ENCODE measurements around the gene C2CD4A.
A peak's percentile ranks its signal among the peaks of the same experiment; 100 is the strongest.

The C2CD4A gene

DNA sequence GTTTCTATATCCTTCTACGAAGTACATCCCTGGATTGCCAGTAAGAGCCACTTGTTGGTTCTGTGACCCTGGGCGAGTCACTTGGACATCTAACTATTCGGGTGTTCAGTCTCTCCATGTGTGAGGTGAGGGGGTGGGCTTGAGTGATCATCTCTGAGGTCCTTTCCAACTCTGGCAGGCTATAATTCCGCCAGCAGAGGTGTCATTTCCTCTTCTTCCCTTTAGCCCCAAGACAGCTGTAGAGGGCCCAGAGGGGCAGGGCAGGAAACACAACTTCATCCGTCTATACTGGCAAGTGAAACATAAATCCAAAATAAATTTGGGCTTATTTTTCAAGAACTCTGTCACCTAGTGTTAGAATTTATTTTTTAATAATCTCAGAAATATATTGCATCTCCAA is 38.1 kb downstream of the C2CD4A start:
- TF ChIP-seq, protein P1, sequence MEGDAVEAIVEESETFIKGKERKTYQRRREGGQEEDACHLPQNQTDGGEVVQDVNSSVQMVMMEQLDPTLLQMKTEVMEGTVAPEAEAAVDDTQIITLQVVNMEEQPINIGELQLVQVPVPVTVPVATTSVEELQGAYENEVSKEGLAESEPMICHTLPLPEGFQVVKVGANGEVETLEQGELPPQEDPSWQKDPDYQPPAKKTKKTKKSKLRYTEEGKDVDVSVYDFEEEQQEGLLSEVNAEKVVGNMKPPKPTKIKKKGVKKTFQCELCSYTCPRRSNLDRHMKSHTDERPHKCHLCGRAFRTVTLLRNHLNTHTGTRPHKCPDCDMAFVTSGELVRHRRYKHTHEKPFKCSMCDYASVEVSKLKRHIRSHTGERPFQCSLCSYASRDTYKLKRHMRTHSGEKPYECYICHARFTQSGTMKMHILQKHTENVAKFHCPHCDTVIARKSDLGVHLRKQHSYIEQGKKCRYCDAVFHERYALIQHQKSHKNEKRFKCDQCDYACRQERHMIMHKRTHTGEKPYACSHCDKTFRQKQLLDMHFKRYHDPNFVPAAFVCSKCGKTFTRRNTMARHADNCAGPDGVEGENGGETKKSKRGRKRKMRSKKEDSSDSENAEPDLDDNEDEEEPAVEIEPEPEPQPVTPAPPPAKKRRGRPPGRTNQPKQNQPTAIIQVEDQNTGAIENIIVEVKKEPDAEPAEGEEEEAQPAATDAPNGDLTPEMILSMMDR (IDR thresholded peaks at IDR 0.05; ENCODE audit: low read length), result no peak
- TF ChIP-seq EZH2phosphoT487 (IDR thresholded peaks at IDR 0.05; ENCODE audit: low read length), result no peak
- TF ChIP-seq EZH2 (optimal IDR thresholded peaks at IDR 0.05; ENCODE audit: low read depth, low read length), result no peak
- Histone ChIP-seq H3K27me3 (replicated peaks; ENCODE audit: insufficient read depth, low read length) (no peaks in the 10 kb centered on the region), H3K9ac (ENCODE audit: low read length) (no peak overlapping the region), H3K4me2 (ENCODE audit: low read depth, low read length) (peak overlapping the region; percentile 43; the same call in 1 of the 2 replicates), H3K4me1 (ENCODE audit: low read length) (peaks cover 10% of the 10 kb centered on the region; the same call in 1 of the 2 replicates), H4K20me1 (ENCODE audit: insufficient read depth, low read length) (no peaks in the 10 kb centered on the region), H3K9me2 (replicated peaks; ENCODE audit: insufficient read depth, low read length) (no peaks in the 10 kb centered on the region), H3K36me3 (replicated peaks; ENCODE audit: insufficient read depth, low read length) (no peaks in the 10 kb centered on the region), H3K27ac (ENCODE audit: low read length) (peak overlapping the region; percentile 28; the same call in 1 of the 2 replicates), H3K9me3 (replicated peaks; ENCODE audit: insufficient read depth, low read length) (no peaks in the 10 kb centered on the region), H3K79me2 (ENCODE audit: low read length) (no peaks in the 10 kb centered on the region), H3F3A (ENCODE audit: insufficient read depth, low read length) (no peaks in the 10 kb centered on the region; the same call in 1 of the 2 replicates), H2AFZ (ENCODE audit: low read length) (peak overlapping the region; percentile 44), H3K4me3 (ENCODE audit: low read length) (no peak overlapping the region)
- peak; percentile 19 for DNase-seq

DNA sequence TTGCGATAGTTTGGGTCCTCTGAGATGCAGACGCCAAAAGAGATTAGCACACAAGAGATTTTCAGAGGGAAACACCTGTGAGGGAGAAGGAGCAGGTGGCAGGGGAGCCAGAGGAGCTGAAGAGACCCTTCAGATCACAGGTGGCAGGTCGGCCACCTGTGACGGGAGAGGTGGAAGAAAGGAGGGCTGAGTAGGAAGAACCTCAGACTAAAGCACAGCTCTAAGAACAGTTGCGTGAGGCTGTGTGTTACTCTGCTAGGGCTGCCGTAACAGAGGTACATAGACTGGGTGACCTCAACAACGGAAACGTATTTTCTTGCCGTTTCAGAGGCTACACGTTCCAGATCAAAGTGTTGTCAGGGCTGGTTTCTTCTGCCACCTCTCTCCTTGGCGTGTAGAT is 38.5 kb downstream of the C2CD4A start:
- H3F3A ChIP-seq (ENCODE audit: insufficient read depth, low read length), result no peaks in the 10 kb centered on the region; the same call in 1 of the 2 replicates
- peaks cover 10% of the 10 kb centered on the region; the same call in 1 of the 2 replicates for H3K4me1 ChIP-seq (ENCODE audit: low read length)
- H3K27me3 ChIP-seq (replicated peaks; ENCODE audit: insufficient read depth, low read length), result no peaks in the 10 kb centered on the region
- no peaks in the 10 kb centered on the region for H3K79me2 ChIP-seq (ENCODE audit: low read length)
- TF ChIP-seq EZH2 (optimal IDR thresholded peaks at IDR 0.05; ENCODE audit: low read depth, low read length) (no peak), EZH2phosphoT487 (IDR thresholded peaks at IDR 0.05; ENCODE audit: low read length) (no peak)
- TF ChIP-seq, protein P1 (IDR thresholded peaks at IDR 0.05; ENCODE audit: low read length), result no peak
- no peaks in the 10 kb centered on the region for H3K36me3 ChIP-seq (replicated peaks; ENCODE audit: insufficient read depth, low read length)
- H3K9me3 ChIP-seq (replicated peaks; ENCODE audit: insufficient read depth, low read length), result no peaks in the 10 kb centered on the region
- H2AFZ ChIP-seq (ENCODE audit: low read length), result peak overlapping the region; percentile 44
- DNase-seq, result peak; percentile 56
- H3K9ac ChIP-seq (ENCODE audit: low read length), result no peak overlapping the region
- H3K9me2 ChIP-seq (replicated peaks; ENCODE audit: insufficient read depth, low read length), result no peaks in the 10 kb centered on the region
- peak overlapping the region; percentile 28; the same call in 1 of the 2 replicates for H3K27ac ChIP-seq (ENCODE audit: low read length)
- no peak overlapping the region for H3K4me3 ChIP-seq (ENCODE audit: low read length)
- H3K4me2 ChIP-seq (ENCODE audit: low read depth, low read length), result peak overlapping the region; percentile 43
- H4K20me1 ChIP-seq (ENCODE audit: insufficient read depth, low read length), result no peaks in the 10 kb centered on the region

DNA sequence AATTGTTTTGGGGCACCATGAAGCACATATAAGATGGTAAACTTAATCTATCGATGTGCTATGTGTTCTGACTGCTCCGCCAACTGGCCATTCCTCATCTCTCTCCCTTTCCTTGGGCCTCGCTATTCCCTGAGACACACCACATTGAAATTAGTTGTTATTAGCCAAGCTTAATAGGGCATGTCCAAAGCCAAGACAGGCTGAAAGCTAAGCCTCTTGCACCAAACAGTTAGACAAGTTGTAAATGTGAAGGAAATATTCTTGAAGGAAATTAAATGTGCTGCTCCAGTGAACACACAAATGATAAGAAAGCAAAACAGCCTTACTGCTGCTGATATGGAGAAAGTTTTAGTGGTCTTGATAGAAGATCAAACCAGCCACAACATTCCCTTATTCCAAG is 39.3 kb downstream of the C2CD4A start:
- no peaks in the 10 kb centered on the region for H3K27me3 ChIP-seq (replicated peaks; ENCODE audit: insufficient read depth, low read length)
- H3K79me2 ChIP-seq (ENCODE audit: low read length), result no peaks in the 10 kb centered on the region
- H4K20me1 ChIP-seq (ENCODE audit: insufficient read depth, low read length), result no peaks in the 10 kb centered on the region
- no peaks in the 10 kb centered on the region for H3K9me2 ChIP-seq (replicated peaks; ENCODE audit: insufficient read depth, low read length)
- no peak overlapping the region for H3K9ac ChIP-seq (ENCODE audit: low read length)
- H3K4me2 ChIP-seq (ENCODE audit: low read depth, low read length), result no peak overlapping the region
- no peak overlapping the region for H3K27ac ChIP-seq (ENCODE audit: low read length)
- no peaks in the 10 kb centered on the region for H3K36me3 ChIP-seq (replicated peaks; ENCODE audit: insufficient read depth, low read length)
- H3F3A ChIP-seq (ENCODE audit: insufficient read depth, low read length), result no peaks in the 10 kb centered on the region; the same call in 1 of the 2 replicates
- TF ChIP-seq, protein P1 (IDR thresholded peaks at IDR 0.05; ENCODE audit: low read length), result no peak
- TF ChIP-seq EZH2 (optimal IDR thresholded peaks at IDR 0.05; ENCODE audit: low read depth, low read length) (no peak), EZH2phosphoT487 (IDR thresholded peaks at IDR 0.05; ENCODE audit: low read length) (no peak)
- no peak overlapping the region for H2AFZ ChIP-seq (ENCODE audit: low read length)
- H3K9me3 ChIP-seq (replicated peaks; ENCODE audit: insufficient read depth, low read length), result no peaks in the 10 kb centered on the region
- peaks cover 10% of the 10 kb centered on the region; the same call in 1 of the 2 replicates for H3K4me1 ChIP-seq (ENCODE audit: low read length)
- no peak for DNase-seq
- no peak overlapping the region for H3K4me3 ChIP-seq (ENCODE audit: low read length)

Data from MM.1S (cell line).